Activated gamma-delta T cell (primary cell): ENCODE measurements around the gene SPATA6.
"Not testable (repeated sequence)": the region's sequence is repeated elsewhere in the genome, so short reads cannot be mapped to it uniquely, and the experiment has no call there.

Experiments used
- DNase-seq: peaks from one replicate; lab custom pipeline; 2025; lab: John Stamatoyannopoulos, UW
- total RNA-seq, 2 donors: gene quantifications; one replicate each; lab custom pipeline; 2026; lab: John Stamatoyannopoulos, UW

SPATA6 gene
- 3.0 to 4.5 reads per million in 2 donors for total RNA-seq

GRCh38 chr1:48471691-48472576, at the start of gene SPATA6:
Gene SPATA6, minus strand, starts transcription at chr1:48472204. Its CDS starts 196 bp downstream, at chr1:48472008.
- peak; percentile 64 for DNase-seq

- not testable (repeated sequence) for DNase-seq
These were observed 47.9 kb upstream of the SPATA6 start for GRCh38 chr1:48519896-48520295.

- no peak for DNase-seq
These were observed 34.9 kb upstream of the SPATA6 start for GRCh38 chr1:48506870-48507269.

GRCh38 chr1:48500541-48501450, 28.8 kb upstream of the SPATA6 start:
- no peak for DNase-seq

GRCh38 chr1:48499211-48499735, 27.3 kb upstream of the SPATA6 start:
- no peak for DNase-seq

GRCh38 chr1:48498096-48498791, 26.2 kb upstream of the SPATA6 start:
- DNase-seq: no peak

- DNase-seq: no peak
These were observed 23.9 kb upstream of the SPATA6 start for GRCh38 chr1:48495911-48496310.

GRCh38 chr1:48495166-48495565, 23.2 kb upstream of the SPATA6 start:
- no peak for DNase-seq

- no peak for DNase-seq
These were observed 22.2 kb upstream of the SPATA6 start for GRCh38 chr1:48493970-48494769.

GRCh38 chr1:48493041-48493440, 21.0 kb upstream of the SPATA6 start:
- no peak for DNase-seq

- no peak for DNase-seq
These were observed 20.4 kb upstream of the SPATA6 start for GRCh38 chr1:48492392-48492791.

- no peak for DNase-seq
These were observed 16.7 kb upstream of the SPATA6 start for GRCh38 chr1:48488721-48489120.

GRCh38 chr1:48480504-48480903, 8.5 kb upstream of the SPATA6 start:
- DNase-seq: no peak

- DNase-seq: not testable (repeated sequence)
These were observed 8.0 kb upstream of the SPATA6 start for GRCh38 chr1:48480023-48480422.

- DNase-seq: no peak
These were observed 634 bp upstream of the SPATA6 start for GRCh38 chr1:48472638-48473037.

- no peak for DNase-seq
These were observed 884 bp downstream of the SPATA6 start for GRCh38 chr1:48470950-48471690.

GRCh38 chr1:48470481-48470855, 1.5 kb downstream of the SPATA6 start:
- no peak for DNase-seq

- DNase-seq: no peak
These were observed 2.2 kb downstream of the SPATA6 start for GRCh38 chr1:48469616-48470480.

GRCh38 chr1:48466594-48466993, 5.4 kb downstream of the SPATA6 start:
- DNase-seq: no peak
